Measurements from ENCODE around the gene GRM7. TPM values are rescaled to one million over a fixed set of nuclear protein-coding genes. Genes with fewer than 3 reads are reported as not detected.

GRM7 gene
- total and polyA plus RNA-seq, 9 donors, result 0.18 to 0.85 (median 0.26) TPM; not detected in 3

DNA sequence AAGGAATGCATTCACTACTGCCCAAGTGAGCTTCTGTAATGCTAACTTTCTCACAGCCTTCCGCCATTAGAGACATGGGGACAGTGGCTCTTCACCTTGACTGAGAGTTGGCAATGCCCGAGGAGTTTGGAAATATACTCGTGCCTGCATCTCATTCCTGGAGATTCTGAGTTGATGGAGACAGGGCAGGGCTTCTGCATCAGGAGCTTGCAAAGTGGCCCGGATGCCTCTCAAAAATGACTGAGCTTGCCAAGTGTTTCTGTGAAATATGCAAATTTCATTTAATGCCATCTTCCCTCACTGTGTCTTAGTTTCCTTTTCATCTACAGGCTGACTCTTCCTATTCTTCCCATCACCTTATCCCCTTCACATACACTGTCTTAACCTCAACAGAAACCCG, 346.2 kb downstream of the GRM7 start:
- Histone ChIP-seq H3K4me1 (ENCODE audit: insufficient read depth) (no peaks in the 10 kb centered on the region), H3K27ac (no peak overlapping the region), H3K27me3 (no peaks in the 10 kb centered on the region), H3K4me3 (no peak overlapping the region), H3K36me3 (no peaks in the 10 kb centered on the region), H3K9me3 (no peaks in the 10 kb centered on the region)
- no peak for DNase-seq
- intact Hi-C loops (cut with DNase I), result no loop called here
- no peak for TF ChIP-seq EP300 (IDR thresholded peaks at IDR 0.05)
- TF ChIP-seq, protein P1, sequence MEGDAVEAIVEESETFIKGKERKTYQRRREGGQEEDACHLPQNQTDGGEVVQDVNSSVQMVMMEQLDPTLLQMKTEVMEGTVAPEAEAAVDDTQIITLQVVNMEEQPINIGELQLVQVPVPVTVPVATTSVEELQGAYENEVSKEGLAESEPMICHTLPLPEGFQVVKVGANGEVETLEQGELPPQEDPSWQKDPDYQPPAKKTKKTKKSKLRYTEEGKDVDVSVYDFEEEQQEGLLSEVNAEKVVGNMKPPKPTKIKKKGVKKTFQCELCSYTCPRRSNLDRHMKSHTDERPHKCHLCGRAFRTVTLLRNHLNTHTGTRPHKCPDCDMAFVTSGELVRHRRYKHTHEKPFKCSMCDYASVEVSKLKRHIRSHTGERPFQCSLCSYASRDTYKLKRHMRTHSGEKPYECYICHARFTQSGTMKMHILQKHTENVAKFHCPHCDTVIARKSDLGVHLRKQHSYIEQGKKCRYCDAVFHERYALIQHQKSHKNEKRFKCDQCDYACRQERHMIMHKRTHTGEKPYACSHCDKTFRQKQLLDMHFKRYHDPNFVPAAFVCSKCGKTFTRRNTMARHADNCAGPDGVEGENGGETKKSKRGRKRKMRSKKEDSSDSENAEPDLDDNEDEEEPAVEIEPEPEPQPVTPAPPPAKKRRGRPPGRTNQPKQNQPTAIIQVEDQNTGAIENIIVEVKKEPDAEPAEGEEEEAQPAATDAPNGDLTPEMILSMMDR (IDR thresholded peaks at IDR 0.05), result no peak
- TF ChIP-seq POLR2A (IDR thresholded peaks at IDR 0.05), result no peak
- 77 to 78% (median 78%) methylated on average over 5 of the region's 5 CpGs for WGBS, 3 donors

DNA sequence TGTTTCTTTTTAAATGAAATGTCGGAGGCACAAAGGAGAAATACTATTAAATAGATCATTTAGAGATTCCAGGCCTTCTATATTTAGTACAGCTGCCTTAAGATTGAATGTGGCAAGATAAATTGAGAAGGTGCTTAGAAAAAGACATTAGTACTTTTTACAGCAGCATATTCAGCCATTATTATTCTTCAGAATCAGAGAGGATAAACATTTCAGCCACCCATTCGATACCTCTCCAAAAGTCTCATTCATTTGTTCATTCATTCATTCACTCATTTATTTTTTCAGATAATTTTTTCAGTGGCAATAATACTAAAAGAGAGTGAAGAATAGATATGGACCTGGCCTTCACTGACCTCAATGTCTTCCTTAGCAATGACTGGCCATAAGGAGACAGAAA, 347.0 kb downstream of the GRM7 start:
- Histone ChIP-seq H3K27ac (no peak overlapping the region), H3K9me3 (no peaks in the 10 kb centered on the region), H3K27me3 (no peaks in the 10 kb centered on the region), H3K4me3 (no peak overlapping the region), H3K36me3 (no peaks in the 10 kb centered on the region), H3K4me1 (ENCODE audit: insufficient read depth) (no peaks in the 10 kb centered on the region)
- no peak for TF ChIP-seq POLR2A (IDR thresholded peaks at IDR 0.05)
- TF ChIP-seq, protein P1 (IDR thresholded peaks at IDR 0.05), result no peak
- no peak for TF ChIP-seq EP300 (IDR thresholded peaks at IDR 0.05)
- WGBS, 3 donors, result 83 to 87% (median 84%) methylated on average over 2 of the region's 2 CpGs
- intact Hi-C loops (cut with DNase I), result no loop called here
- DNase-seq, result no peak

DNA sequence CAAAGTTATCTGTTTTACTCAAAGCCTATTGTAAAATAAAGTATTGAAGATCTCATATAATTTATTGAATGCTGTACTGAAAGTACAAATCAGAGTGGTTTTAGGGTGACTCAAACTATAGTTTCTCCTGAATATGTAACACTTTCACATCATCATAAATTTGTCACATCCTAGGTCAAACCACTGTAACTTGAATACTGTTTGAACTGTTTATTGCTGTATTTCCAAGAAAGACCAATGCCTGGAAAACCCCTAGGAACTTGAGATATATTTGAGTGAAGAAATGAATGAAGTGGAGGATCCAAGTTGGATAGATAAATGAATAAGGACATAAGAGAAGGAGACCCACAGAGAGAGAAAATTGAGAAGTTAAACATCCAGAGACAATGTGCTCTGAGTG, 348.2 kb downstream of the GRM7 start:
- H3K27me3 ChIP-seq, result no peaks in the 10 kb centered on the region
- H3K4me3 ChIP-seq, result no peak overlapping the region
- H3K27ac ChIP-seq, result no peak overlapping the region
- TF ChIP-seq EP300 (IDR thresholded peaks at IDR 0.05), result no peak
- TF ChIP-seq, protein P1 (IDR thresholded peaks at IDR 0.05), result no peak
- TF ChIP-seq POLR2A (IDR thresholded peaks at IDR 0.05), result no peak
- no peaks in the 10 kb centered on the region for H3K4me1 ChIP-seq (ENCODE audit: insufficient read depth)
- no peaks in the 10 kb centered on the region for H3K9me3 ChIP-seq
- H3K36me3 ChIP-seq, result no peaks in the 10 kb centered on the region
- intact Hi-C loops (cut with DNase I), result no loop called here
- DNase-seq, result no peak

DNA sequence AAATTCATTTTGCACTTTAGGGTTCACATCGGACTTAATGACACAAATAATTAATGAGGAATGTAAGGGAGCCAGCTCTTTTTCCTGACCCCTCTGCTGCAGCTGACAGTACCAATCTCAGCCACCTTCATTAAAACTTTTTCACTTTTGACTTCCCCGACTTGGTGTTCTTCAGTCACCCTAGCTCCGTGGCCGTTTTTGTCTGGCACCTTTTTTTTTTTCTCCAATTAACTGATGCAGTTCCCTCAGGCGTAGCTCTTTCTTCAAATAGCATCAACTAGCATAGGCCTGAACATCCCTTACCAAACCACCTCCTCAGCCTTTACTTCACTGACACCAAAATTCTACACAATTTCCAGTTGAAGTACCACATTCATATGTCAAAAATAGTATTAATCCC, 350.8 kb downstream of the GRM7 start:
- no peaks in the 10 kb centered on the region for H3K4me1 ChIP-seq (ENCODE audit: insufficient read depth)
- 81 to 83% (median 82%) methylated on average over 5 of the region's 5 CpGs for WGBS, 3 donors
- no peak overlapping the region for H3K4me3 ChIP-seq
- no peak for DNase-seq
- H3K27ac ChIP-seq, result no peak overlapping the region
- no peaks in the 10 kb centered on the region for H3K36me3 ChIP-seq
- H3K9me3 ChIP-seq, result no peaks in the 10 kb centered on the region
- intact Hi-C loops (cut with DNase I), result no loop called here
- TF ChIP-seq EP300 (IDR thresholded peaks at IDR 0.05), result no peak
- TF ChIP-seq, protein P1 (IDR thresholded peaks at IDR 0.05), result no peak
- TF ChIP-seq POLR2A (IDR thresholded peaks at IDR 0.05), result no peak
- no peaks in the 10 kb centered on the region for H3K27me3 ChIP-seq

DNA sequence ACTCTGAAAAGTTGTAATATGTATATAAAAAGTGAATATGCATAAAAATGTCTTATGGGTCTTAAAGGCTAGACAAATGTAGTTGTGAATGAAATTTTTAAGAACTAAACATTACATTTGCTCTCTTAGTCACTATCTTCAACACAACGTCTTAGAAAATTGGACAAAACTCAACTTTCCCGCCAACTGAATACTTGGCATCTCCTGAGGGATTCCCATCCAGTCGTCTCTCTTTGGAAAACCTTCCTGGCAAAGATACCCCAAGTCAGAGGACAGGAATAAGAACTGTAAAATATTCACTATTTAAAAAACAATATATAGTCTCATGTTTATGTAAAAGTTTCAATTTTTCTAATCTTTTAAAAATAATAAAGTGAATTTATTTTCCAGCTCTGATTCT, 354.8 kb downstream of the GRM7 start:
- Histone ChIP-seq H3K4me1 (ENCODE audit: insufficient read depth) (no peaks in the 10 kb centered on the region), H3K4me3 (no peak overlapping the region), H3K27me3 (no peaks in the 10 kb centered on the region), H3K27ac (no peak overlapping the region), H3K36me3 (no peaks in the 10 kb centered on the region), H3K9me3 (no peaks in the 10 kb centered on the region)
- intact Hi-C loops (cut with DNase I), result no loop called here
- TF ChIP-seq POLR2A (IDR thresholded peaks at IDR 0.05), result no peak
- no peak for TF ChIP-seq EP300 (IDR thresholded peaks at IDR 0.05)
- TF ChIP-seq, protein P1 (IDR thresholded peaks at IDR 0.05), result no peak
- 25 to 27% (median 27%) methylated on average over 3 of the region's 3 CpGs for WGBS, 3 donors
- DNase-seq, result no peak
